Uterine smooth muscle cell (primary cell): ENCODE results near the gene IL2. TPM values are rescaled to one million over a fixed set of nuclear protein-coding genes. Genes with fewer than 3 reads are reported as not detected.

Source experiments
- total RNA-seq: library from RNA; depleted of rRNA; stranded (reverse); fragments of >200 nt; gene quantifications from 2 replicates; pipeline ENCODE4 v1.2.3, GENCODE V29; 2014

Gene IL2
- total RNA-seq, result not detected in 2 replicates

DNA sequence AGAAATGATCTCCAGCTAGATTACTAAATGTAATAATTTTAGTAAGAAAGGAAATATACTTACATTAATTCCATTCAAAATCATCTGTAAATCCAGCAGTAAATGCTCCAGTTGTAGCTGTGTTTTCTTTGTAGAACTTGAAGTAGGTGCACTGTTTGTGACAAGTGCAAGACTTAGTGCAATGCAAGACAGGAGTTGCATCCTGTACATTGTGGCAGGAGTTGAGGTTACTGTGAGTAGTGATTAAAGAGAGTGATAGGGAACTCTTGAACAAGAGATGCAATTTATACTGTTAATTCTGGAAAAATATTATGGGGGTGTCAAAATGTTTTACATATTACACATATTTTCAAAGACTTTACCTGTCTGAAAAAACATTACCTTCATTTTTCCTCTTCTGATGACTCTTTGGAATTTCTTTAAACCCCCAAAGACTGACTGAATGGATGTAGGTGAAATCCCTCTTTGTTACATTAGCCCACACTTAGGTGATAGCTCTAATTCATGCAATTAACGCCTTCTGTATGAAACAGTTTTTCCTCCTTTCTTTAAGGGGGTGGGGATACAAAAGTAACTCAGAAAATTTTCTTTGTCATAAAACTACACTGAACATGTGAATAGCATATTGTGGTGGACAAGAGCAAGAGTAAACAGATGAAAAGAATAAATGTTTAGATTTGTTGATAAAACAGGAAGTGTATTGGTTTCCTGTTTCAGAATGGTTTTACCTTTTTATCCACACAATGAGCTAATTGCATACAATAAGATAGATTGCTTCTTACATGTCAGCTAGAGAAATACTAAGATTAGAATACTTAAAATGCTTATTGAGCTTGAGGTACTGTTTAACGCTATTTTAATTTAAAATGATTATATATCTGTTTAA, at the start of gene IL2:
TSS of gene IL2 (minus strand) at position 495 of the 886 bp plus-strand sequence. CDS start at position 210, 285 bp downstream.

Other genes with a start within 250 kb of the IL2 start
- gene ADAD1, start 77.7 kb downstream of the IL2 start, total RNA-seq, result 0.25 TPM in 1 of 2 replicates, not detected in the other
- not detected in 2 replicates for gene IL21, start 164.3 kb upstream of the IL2 start, total RNA-seq